Muscle of arm (tissue), 12 donors: ENCODE results near the gene TRAK2. TPM values are rescaled to one million over a fixed set of nuclear protein-coding genes. Genes with fewer than 3 reads are reported as not detected.
A peak's percentile ranks its signal among the peaks of the same experiment; 100 is the strongest.
"Not testable (repeated sequence)": the region's sequence is repeated elsewhere in the genome, so short reads cannot be mapped to it uniquely, and the experiment has no call there.

Source experiments
- DNase-seq: peaks from one replicate; pipeline ENCODE4 v3.0.0-alpha.2; 2013
- polyA plus RNA-seq, 12 donors: library from polyadenylated mRNA; unstranded; fragments of 120-200 nt; gene quantifications; one replicate each; pipeline ENCODE4 v1.2.1, GENCODE V29; 2013; ENCODE audit not compliant: insufficient read length in 12 of 12

The TRAK2 gene
- polyA plus RNA-seq, 12 donors, result 18.5 to 37.3 (median 33.1) TPM; not detected in 1

DNA sequence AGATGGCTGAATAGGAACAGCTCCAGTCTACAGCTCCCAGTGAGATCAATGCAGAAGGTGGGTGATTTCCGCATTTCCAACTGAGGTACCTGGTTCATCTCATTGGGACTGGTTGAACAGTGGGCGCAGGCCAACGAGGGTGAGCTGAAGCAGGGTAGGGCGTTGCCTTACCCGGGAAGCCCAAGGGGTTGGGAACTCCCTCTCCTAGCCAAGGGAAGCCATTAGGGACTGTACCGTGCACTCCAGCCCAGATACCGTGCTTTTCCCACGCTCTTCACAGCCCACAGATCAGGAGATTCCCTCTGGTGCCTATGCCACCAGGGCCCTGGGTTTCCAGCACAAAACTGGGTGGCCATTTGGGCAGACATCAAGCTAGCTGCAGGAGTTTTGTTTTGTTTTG, 81.9 kb downstream of the TRAK2 start:
- DNase-seq, result not testable (repeated sequence)

DNA sequence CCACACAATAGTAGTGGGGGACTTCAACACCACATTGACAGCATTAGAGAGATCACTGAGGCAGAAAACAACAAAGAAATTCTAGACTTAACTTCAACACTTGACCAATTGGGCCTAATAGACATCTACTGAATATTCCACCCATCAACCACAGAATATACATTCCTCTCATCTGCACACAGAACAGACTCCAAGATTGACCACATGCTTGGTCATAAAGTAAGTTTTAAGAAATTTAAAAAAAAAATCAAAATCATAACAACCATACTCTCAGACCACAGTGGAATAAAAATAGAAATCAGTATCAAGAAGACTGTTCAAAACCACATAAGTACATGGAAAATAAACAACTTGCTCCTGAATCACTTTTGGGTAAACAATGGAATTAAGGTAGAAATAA, 85.1 kb downstream of the TRAK2 start:
- DNase-seq, result no peak

DNA sequence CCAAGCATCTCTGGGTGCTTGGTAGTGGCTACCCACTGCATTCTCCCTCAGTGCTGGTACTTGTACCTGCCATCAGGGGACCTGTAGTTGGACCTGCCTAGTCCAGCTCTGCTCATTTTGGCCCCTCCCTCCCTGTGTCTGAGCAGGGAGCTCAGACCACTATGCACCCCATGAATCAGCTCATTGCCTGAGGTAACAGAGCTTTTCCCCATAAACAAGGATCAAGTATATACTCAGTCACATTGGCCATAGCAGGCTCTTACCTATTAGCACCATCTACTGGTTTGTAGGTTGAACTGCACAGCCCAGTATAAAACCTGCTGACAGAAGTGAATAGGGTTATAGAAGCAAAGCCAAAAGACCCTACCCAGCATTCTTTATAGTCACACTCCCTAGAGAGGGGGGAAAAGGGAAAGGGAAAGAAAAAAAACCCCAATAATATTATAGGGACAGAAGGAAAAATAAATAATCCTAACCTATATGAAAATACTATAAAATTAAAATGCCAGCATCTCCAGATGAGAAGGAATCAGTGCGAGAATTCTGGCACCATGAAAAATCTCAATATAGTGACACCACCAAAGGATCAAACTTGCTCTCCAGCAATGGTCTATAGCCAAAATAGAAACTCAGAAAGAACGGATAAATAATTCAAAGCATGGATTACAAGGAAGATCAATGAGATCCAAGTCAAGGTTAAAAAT, 87.2 kb downstream of the TRAK2 start:
- DNase-seq, result no peak

DNA sequence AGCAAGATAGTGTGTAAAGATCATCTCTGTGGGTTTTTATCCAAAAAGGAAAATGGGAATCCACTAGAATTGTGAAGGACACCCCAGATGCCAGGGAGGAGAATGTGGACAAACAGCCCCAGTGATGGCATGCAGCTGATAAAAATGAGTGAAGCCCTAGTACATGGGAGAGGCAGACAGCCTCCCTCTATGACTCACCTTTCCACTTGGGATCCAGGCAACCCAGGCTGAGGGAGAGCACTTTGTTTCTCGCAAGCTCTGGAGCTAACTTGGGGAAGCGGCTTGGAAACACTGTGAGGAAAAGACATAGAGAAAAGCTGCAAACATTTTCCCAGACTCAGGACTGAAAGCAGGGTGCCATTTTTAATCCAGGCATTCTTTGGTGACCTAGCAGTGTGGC, 88.9 kb downstream of the TRAK2 start:
- no peak for DNase-seq

DNA sequence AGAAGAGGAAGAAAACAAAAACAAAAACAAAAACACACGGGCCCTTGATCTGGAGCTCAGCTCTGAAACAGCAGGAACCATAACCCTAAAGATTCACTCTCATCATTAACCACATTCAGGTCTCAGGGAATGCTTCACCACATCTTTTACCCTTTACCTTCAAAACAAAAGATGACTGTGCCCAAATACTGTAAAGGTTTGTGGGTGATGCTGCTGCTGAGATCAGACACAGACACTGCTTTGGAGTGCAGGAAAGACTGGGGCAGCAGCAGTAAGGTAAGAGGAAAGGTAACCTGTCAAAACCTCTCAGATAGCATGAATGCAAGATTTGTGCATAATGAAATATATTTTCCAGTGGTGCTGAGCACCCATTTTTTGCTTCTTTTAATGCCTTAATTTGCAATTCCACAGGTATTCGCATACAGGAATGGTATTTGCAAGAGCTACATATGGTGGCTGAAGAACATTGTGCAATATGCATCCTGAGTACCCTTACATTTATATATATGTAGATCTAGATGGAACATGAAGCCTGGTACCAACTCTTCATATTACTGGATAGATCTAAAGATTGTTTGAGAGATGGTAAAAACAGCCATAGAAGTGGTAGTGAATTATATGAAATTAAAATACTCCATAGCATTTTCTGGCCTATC, 90.1 kb downstream of the TRAK2 start:
- DNase-seq, result no peak

DNA sequence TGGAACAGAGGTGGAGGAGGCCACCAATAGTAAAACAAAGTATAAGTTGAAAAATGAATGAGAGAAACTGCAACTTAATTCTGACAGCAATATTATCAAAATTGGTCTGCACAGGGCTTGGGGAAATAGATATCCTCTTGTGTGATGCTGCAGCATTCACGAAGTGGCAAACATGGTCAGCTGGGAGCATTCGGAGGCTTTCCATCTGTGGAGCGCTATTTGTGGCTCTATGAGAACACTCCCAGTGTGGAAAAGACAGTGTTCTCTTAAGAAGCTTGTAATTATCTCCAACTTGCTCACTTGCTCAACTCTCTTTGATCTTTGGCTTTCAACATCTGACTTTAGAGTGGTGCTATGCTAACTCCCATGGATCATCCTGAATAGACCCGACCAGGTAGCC, 91.0 kb downstream of the TRAK2 start:
- no peak for DNase-seq

DNA sequence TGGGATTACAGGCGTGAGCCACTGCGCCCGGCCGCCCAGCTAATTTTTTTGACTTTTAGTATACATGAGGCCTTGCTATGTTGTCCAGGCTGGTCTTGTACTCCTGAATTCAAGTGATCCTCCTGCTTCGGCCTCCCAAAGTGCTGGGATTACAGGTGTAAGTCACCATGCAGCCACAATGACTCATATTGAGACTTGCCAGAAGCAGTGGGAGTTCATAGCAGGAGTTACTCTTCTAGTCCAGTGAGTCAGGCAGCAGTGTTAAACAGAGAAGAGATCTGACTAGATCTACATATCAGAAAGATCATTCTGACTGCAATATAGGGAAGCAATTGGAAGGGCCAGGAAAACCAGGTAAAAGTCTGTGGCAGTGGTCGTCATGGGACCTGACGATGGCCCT, 92.6 kb downstream of the TRAK2 start:
- no peak for DNase-seq

DNA sequence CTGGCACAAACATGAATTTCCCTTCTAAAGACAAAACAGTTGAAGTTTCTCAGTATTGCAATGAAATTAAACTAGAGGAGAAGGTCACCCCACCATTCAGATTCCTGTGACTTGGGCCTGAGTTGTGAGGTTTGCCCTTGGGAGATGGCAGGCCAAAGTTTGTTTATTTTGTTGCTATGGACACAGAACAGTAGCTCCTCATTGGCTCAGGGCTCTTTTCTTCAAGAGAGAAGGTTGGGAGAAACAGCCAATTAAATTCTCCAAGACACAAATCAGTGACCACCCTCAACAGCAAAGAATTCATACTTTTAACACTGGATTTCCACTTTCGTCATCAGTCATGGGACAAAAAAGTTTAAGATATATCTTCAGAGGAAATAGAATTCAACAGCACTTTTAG, 94.0 kb downstream of the TRAK2 start, which contains the start of gene FLACC1:
Gene FLACC1 (minus strand): TSS at position 125 of the 400 bp plus-strand sequence. CDS start 5,941 bp downstream, outside the sequence.
- peak; percentile 84 for DNase-seq

DNA sequence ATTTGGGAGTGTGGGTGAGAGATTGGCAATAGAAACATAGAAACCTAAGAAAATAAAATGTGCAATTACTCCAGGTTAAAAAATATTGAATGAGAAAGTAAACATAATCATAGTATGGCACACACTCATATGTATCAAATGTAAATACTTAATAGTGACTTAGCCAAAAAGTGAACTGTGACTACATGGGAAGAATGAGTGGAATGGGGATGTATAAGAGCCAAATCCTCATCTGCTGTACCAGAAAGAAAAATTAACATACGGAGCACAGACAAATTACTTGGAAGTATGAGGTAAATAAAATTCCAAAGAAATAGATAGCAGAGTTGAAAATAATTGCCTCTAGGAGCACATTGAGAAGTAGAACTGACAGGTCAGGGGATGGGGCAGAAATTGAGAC, 98.1 kb downstream of the TRAK2 start:
- DNase-seq, result no peak

DNA sequence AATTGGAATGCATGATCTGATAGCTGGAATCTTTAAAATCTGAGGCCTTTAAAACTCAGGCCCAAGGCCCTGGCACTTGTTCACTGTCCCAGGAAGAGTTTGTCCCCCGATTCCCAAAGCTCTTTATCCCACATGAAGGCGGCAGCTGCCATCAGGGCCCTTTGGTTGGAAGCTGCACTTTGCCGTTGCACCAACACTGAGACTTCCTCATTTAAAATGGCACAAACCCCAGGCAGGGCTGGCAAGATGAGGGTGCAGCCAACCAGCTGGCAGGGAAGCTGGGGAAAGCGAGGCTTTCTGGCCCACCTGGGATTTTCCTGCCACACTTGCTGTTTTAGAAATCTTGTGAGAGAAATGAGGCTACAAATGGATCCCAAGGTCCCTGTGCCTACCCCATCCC, 100.4 kb downstream of the TRAK2 start:
- DNase-seq, result no peak

DNA sequence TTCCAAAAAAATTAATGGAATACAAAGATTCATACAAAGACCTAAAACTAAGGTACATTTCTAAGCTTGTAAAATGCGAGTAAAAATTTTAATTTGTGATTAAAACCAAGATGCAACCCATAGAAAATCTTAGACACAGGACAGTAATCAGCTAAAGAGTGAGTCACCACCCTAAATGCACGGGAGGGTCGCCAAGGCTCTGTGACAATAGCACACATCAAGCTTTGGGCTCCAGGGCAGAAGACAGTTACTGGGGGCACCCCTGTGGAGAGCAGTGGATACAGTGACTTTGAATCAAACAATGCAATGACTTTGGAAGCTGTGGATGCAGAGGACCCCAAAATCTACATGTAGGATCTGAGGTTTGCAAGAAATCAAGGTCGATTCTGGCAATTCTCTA, 101.7 kb downstream of the TRAK2 start:
- DNase-seq, result no peak

DNA sequence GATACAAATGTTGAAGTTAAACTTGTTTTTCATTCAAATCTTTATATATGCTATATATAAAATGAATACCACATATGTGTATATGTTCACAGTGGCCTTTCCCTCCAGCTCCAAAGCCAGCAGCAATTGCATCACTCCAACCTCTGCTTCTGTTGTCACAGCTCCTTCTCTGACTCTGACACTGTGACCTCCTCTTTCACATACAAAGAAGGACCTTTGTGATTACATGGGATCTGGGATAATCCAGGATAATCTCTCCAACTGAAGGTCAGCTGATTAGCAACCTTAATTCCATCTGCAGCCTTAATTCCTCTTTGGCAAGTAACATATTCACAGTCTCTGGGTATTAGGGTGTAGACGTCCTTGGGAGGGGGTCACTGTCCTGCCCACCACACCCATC, 102.5 kb downstream of the TRAK2 start:
- DNase-seq, result no peak

DNA sequence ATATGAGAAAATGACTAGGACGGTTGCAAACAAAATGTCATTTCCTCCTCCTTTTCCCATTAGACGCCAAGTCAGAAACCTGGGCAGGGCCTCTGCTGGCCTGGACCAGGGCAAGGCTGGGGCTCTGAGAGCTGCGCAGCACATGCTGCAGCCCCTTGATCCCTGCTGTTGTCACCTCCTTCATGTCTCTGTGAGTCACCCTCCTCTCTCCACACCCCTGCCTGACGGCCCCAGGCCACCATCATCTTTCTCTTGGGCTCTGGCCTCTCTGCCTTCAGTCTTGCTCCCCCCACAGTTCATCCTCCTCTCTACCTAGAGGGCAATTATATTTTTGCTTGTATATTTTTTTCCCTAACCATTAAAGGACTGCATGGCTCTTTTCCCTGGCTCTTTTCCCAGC, 104.1 kb downstream of the TRAK2 start:
- DNase-seq, result no peak

DNA sequence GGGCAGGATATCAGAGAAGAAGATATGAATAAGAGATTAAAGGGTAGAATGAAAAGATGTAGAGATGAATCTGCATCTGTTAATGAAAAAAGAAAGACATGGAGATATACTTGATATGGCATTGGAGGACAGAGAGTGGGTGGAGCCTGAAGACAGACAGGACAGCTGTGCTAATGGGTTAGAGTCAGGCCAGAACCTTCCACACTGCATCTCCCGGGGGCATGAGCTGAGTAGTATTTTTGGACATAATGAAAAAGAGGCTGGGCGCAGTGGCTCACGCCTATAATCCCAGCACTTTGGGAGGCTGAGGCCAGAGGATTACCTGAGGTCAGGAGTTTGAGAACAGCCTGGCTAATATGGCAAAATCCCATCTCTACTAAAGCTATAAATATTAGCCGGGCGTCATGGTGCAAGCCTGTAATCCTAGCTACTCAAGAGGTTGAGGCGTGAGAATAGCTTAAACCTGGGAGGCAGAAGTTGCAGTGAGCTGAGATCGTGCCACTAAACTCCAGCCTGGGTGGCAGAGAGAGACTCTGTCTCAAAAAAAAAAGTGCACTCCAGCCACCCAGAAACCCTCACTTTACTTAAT, 105.5 kb downstream of the TRAK2 start:
- no peak for DNase-seq

DNA sequence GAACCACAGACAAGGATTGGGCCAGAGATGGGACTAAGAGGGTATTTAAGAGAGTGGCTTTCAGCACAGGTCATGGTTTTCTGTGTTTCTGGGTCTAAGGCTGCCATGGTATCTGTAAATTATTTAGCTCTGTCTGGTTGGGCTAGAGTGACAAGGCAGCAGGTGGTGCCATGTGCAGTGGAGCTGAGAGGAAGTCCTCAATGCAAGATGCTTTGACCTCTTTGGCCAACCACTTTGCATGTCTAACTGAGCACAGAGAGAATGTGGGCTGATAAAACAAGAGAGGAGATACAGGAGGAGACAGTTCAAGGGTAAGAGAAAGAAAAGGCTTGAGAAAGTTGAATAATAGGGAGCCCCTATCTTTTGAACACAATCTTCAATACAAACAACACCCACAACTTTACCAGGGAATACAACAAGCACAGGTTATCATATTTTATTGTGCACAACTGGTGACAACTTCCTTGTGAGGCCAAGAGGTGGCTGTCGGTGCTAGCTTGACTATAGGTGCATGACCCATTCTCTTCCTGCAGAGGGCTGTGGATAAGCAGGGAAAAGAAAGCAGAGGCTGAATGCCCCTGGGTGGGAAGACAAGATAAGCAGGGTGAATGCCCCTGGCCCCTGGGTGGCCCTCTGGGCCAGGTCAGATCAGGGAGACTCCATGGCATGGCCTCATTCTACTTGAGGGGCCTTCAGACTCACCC, 106.4 kb downstream of the TRAK2 start:
- DNase-seq, result no peak

DNA sequence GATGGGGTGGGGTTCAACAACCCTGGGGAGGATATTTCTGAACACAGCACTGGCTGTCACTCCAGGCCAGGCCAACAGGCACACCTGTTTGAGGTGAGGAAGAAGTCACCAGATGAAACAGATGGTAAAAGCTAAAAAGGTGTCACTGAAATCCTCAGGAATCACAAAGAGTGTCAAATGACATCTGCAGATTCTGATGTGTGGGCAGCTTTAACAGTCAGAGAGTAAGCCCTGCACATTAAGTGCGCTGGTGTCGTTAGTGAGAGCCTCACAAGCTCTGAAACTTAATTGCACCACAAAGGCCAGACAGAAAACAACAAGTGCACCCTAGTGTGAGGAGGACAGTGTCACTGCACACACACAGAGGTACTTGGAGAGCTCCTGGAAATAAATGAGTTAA, 107.7 kb downstream of the TRAK2 start:
- DNase-seq, result no peak

DNA sequence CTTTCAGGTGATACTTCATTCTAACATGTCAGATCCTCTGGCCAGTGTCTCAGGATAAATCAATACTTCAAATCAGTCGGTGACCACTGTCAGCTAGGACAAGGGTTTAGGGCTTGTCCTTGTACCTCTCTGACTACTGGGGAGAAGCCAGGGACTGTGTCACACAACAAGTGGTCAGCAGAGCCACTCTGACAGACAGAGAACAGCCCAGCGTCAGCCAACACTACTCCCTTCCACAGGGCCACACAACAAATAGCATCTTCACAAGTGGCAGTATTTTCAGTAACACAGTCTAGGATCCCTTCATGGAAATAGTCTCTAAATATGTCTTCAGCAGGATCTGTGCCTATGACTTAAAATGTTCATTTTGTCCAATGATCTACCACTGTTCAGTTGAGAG, 108.3 kb downstream of the TRAK2 start:
- DNase-seq, result no peak

DNA sequence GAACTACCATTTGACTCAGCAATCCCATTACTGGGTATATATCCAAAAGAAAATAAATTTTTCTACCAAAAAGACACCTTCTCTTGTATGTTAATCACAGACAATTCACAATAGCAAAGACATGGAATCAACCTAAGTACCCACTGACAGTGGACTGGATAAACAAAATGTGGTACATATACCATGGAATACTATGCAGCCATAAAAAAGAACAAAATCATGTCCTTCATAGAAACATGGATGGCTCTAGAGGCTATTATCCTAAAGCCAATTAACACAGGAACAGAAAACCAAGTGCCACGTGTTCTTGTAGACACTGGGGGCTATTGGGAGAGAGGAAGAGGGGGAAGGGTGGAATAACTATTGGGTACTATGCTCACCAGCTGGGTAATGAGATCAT, 121.8 kb downstream of the TRAK2 start:
- DNase-seq, result no peak

DNA sequence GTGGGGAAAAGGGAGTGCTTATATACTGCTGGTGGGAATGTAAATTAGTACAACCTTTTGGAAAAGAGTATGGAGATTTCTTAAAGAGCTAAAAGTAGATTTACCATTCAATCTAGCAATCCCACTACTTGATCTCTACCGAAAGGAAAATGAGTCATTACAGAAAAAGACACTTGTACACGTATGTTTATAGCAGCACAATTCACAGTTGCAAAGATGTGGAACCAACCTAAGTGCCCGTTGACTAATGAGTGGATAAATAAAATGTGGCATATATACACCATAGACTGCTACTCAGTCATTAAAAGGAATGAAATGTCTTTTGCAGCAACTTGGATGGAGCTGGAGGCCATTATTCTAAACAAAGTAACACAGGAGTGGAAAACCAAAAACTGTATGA, 123.6 kb downstream of the TRAK2 start:
- DNase-seq, result no peak
